HG02763 (cell line): Measurements from ENCODE around the gene TELO2.

ENCODE experiments used
- ATAC-seq: cut with Tn5 transposase; IDR thresholded peaks from one replicate; pipeline ENCODE4 v1.9.1; 2021; ENCODE audit warnings: mild to moderate bottlenecking, moderate library complexity; ENCODE audit not compliant: unreplicated experiment

TELO2 gene

GRCh38 chr16:1550696-1551095 lies 57.5 kb downstream of the TELO2 start:
- ATAC-seq: no peak

DNA sequence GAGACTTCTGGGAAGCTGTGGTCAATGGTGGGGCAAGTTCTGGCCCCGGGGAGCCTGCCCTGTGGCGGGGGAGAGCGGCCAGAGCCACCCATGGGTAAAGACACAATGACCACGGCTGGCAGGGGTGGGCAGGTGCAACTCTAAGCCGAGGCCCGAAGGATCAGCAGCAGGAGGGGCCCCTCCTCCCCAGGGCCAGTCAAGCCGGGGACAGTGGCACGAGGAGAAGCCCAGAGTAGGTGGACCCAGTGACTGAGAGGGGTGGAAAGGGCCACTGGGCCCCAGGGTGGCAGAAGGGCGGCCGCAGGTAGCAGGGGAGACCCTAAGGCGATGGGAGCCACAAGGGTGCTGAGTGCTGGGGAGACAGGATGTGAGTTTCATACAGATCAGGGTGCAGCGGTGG lies 58.0 kb downstream of the TELO2 start:
- no peak for ATAC-seq

DNA sequence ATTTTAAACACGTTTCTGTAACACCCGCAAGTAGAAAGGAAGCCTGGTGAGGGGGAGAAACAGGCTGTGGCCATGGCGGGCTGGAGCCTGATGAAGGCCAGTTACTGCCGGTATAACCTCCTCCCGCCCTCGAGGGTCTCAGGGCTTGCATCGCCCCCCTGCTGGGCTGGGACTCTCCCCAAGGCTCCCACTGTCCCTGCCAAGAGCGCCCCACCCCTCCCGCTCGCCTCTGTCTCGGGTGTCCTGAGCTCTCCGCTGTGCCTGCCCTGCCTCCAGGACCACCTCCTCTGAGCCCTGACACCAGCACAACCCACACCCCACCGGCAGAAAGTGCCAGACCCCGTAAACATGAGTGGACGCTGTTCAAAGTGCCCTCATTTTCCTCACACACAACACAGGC lies 59.0 kb downstream of the TELO2 start:
- ATAC-seq: no peak

- no peak for ATAC-seq
These were observed 61.0 kb downstream of the TELO2 start for GRCh38 chr16:1553946-1554825.

DNA sequence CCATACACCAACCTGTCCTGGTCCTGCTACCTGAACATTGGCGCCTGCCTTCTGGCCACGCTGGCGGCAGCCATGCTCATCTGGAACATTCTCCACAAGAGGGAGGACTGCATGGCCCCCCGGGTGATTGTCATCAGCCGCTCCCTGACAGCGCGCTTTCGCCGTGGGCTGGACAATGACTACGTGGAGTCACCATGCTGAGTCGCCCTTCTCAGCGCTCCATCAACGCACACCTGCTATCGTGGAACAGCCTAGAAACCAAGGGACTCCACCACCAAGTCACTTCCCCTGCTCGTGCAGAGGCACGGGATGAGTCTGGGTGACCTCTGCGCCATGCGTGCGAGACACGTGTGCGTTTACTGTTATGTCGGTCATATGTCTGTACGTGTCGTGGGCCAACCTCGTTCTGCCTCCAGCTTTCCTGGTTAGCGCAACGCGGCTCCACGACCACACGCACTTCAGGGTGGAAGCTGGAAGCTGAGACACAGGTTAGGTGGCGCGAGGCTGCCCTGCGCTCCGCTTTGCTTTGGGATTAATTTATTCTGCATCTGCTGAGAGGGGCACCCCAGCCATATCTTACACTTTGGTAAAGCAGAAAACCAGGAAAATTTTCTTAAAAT lies 61.8 kb downstream of the TELO2 start:
- no peak for ATAC-seq

GRCh38 chr16:1556254-1556653 lies 63.1 kb downstream of the TELO2 start:
- ATAC-seq: no peak

- no peak for ATAC-seq
These were observed 63.9 kb downstream of the TELO2 start for GRCh38 chr16:1557074-1557473.

DNA sequence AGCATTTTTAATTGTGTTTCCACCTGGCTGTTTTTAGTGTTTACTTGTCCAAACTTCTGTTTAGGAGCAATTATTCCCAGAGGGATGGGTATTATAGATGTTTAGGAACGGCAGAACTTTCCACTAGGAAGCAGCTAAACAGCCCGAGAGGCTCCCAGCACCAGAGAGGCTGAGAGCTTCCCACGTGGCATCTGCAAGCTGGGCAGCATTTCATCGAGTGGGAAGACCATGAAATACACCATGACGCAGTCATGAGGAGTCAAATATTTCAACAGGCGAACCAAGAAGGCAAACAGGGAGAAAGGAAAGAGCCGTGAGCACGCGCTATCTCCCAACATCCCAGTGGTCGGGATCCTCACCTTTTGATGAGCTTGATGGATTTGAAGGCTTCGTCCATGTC lies 64.4 kb downstream of the TELO2 start:
- no peak for ATAC-seq

DNA sequence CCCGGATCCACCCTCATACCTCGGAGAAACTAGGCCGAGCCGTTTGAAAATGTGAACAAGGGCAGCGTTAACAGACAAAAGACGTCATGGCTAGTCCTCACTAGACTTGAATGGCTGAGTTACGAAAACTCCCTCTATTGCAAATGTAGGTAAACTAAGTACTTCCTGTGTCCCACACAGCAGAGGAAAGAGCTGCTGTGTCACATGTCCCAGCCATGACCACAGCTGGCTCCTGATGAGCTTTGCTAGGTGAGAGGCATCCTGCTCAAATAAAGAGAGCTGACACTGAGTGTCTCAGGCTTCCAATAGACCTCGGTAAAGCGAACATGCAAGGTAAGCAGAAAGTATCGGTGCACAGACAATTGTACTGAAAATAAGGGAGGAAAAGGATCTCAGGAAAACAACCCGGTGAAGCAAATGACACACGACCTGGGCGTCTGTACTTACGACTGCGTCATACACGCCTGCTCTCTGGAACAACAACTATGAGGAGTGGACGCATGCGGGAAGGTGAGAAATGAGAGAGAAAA lies 66.4 kb downstream of the TELO2 start:
- no peak for ATAC-seq
